NCI-H1092 (cell line): ENCODE measurements around the gene EDNRA.
"Not testable (repeated sequence)": the region's sequence is repeated elsewhere in the genome, so short reads cannot be mapped to it uniquely, and the experiment has no call there.

ENCODE experiments used
- DNase-seq: peaks from one replicate; lab custom pipeline; 2025; lab: John Stamatoyannopoulos, UW

The EDNRA gene

DNA sequence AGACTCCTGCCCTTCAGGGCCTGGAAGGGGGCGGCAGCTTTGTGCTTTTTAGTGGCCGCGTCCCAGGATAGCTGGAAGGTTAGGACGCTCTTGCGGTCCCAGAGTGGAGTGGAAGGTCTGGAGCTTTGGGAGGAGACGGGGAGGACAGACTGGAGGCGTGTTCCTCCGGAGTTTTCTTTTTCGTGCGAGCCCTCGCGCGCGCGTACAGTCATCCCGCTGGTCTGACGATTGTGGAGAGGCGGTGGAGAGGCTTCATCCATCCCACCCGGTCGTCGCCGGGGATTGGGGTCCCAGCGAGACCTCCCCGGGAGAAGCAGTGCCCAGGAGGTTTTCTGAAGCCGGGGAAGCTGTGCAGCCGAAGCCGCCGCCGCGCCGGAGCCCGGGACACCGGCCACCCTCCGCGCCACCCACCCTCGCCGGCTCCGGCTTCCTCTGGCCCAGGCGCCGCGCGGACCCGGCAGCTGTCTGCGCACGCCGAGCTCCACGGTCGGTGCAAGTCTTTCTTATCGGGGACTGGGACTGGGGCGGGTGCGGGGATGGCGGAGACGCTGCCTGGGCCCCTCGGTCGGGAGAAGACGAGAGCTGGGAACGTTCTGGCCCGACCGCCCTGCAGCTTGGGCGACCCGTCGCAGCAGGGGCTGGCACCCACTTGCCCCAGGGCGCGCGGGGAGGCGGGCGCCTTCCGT is at the start of gene EDNRA:
TSS of gene EDNRA (plus strand) at position 207 of the 686 bp plus-strand sequence. CDS start 4,585 bp downstream, outside the sequence.
- no peak for DNase-seq

DNA sequence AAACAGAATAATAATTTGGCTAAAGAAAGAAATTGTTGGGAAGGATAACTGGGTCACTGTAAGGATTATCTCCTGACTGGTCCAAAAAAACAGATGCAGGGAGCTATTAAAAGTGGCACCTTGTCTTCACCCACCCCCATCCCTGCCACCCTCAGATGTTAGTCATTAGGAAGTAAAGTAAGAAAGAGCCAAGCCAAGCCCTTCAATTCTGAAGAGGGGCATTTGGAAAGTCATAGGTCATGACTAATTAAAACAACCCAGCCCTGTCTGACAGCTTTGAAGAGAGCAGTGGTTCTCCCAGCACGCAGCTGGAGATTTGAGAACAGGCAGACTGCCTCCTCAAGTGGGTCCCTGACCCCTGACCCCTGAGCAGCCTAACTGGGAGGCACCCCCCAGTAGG is 46.5 kb upstream of the EDNRA start:
- not testable (repeated sequence) for DNase-seq

- no peak for DNase-seq
Measured at GRCh38 chr4:147440442-147440841, 40.5 kb upstream of the EDNRA start.

DNA sequence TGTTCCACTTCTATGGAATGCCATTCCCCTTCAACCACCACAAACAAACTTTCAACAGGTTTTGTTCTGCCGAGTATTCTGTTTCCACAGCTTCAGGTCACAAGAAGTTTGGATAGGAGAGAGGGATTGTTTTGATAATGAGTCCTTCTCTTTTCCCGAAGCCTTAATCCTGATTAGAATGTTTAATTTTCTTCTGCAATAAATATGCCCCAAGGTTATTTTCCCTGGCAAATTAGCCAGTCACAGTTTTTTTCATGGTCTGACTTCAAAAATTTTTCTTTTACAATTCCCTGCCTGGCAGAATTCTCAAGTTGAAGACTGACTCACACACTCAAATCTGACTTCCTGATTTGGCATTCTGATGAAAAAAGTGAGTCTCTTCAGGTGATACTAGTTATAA is 33.1 kb upstream of the EDNRA start:
- DNase-seq, result no peak

- DNase-seq, result no peak
Measured at GRCh38 chr4:147453561-147454141, 27.2 kb upstream of the EDNRA start.

GRCh38 chr4:147456706-147457105 is 24.2 kb upstream of the EDNRA start:
- no peak for DNase-seq

GRCh38 chr4:147461161-147461560 is 19.7 kb upstream of the EDNRA start:
- no peak for DNase-seq

GRCh38 chr4:147463065-147463464 is 17.8 kb upstream of the EDNRA start:
- no peak for DNase-seq

- no peak for DNase-seq
Measured at GRCh38 chr4:147465461-147465860, 15.4 kb upstream of the EDNRA start.

DNA sequence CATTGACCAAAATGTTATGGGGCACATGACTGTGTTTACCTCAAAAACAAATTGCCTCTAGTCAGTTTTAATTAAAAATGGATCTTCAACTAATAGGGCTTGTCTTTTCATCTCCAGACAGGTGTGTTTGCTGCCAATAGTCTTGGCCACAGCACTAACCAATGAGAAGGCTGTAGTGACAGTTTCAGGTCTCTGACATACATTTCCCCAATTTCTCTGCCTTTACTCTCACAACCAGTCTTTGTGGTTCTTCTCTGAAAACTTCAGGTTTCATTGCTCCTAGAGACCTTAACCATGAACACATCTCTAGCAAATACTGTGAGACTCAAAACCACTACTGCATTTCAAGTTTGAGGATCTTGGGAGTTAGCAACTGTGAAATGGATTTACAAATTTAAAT is 3.5 kb upstream of the EDNRA start:
- DNase-seq, result no peak

- DNase-seq, result no peak
Measured at GRCh38 chr4:147479376-147479775, 1.5 kb upstream of the EDNRA start.

DNA sequence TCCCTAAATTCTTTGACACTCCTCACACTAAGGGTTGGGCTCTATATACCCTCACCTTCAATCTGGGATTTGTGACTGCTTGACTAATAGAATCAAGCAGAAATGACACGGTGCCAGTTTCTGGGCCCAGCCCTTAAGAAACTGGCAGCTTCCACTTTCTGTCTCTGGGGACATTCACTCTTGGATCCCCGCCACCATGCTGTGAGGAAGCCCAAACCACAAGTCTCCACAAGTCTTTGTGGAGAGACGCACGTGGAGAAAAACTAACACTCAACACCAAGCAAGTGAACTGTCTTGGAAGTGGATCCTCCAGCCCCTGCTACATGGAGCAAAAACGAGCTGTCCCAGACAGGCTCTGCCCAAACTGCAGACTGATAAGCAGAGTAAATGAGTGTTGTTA is 1.1 kb upstream of the EDNRA start:
- DNase-seq, result no peak

DNA sequence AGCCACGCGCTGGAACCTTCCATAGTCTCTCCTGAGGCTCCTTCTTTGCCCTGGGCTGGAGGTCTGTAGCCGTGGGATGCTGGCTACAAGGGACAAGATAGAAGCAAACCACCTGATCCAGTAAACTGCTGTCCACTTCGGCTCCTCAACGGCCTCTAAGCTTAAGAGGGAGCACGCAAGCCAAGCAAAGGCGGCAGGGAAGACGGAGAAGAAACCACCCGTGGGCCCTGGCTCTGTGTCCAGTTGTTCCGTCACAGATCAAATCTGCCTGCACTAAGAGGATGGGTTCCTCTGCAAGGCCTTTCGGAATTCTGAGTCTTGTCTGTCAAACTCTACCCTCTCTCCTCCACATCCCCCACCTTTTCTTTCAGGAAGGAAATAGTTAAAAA is 401 bp upstream of the EDNRA start:
- DNase-seq, result no peak

- DNase-seq, result no peak
Measured at GRCh38 chr4:147481577-147482109, 746 bp downstream of the EDNRA start.

DNA sequence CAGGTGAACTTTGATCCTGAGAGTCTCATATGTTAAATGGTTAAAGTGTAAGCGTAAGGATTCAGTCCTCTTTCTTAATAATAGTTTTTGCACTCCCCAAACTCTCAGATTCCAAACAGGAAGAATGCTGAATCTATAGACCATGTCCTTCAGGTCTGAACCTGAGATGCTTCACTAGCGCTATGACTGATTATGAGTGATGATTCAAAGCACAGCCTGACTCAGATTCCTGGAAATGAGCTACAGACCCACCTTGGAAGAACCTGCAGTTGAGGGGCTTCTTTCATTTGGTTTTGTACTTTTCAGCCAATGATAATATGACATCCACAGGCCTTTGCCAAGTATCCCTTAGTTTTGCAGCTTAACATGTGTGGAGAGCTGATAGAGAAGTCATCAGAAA is 1.4 kb downstream of the EDNRA start:
- DNase-seq, result no peak

- no peak for DNase-seq
Measured at GRCh38 chr4:147485167-147485566, 4.3 kb downstream of the EDNRA start.

DNA sequence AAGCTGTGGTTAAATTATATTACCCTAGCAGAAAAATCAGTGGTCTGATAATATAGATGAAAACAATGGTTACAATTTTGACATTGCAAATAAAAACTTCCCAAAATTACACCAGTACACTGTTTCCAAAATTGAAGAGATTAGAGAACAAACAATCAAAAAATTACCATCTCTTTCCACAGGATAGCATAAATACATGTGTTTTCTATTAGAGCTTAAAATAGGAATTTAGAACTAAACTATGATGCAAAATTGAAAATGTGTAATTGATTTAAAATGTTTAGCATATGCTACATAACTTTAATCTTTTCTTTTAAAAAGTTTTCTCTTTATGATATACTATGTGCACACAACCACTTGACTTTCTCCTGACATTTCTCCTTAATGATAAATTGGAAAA is 6.7 kb downstream of the EDNRA start:
- no peak for DNase-seq

DNA sequence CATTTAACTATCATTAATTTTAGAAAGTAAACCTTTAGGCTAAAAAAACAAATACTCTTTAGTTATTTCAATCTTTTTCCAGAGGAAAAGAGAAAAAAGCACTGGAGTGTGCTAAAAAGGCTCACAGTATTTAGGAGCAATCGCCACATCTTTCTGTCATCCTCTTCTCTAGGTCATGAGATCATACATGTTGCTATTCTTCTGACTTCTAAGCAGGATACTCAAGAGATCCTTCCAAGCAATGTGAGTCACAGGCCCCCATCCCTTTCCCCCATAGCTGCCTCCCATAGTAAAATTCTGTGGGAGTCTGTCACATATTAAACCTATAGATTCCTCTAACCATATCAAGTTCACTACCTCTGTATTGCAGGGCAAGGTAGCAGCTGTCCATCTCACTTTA is 7.7 kb downstream of the EDNRA start:
- DNase-seq, result no peak

DNA sequence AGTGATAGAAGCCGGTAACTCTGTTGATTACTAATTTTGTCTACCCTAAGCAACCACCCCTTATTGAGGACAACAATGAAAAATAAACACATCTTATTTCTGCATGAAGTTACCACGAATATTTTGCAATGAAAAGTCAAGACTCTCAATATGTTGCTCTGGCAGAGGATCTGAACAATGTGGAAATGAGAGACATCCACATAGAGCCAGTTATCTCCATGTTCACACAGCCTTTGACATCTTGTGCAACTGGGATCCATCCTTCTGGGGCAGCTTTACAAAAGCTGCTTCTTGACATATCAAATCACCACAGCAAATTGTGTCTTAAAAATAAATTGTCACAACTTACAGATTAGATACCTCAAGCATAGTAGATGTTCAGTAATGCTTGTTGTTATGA is 10.2 kb downstream of the EDNRA start:
- no peak for DNase-seq

DNA sequence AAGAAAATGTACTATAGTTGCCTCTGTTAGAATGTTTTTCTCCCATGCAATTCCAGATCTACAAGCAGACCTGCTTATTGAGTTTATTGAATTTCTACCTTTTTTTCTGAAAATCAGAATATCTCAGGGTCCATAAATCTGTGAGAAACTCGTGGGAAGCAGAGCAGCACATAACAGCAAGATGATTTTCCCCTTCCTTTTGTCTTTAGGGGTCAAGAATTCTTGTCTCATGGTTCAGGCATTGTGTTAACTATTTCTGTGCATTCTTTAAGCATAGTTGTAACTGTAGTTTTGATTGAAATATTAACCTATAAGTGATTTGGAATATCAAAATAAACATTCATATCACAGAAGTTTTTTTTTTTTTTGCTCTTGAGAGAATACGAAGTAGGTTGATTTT is 11.4 kb downstream of the EDNRA start:
- DNase-seq, result no peak

DNA sequence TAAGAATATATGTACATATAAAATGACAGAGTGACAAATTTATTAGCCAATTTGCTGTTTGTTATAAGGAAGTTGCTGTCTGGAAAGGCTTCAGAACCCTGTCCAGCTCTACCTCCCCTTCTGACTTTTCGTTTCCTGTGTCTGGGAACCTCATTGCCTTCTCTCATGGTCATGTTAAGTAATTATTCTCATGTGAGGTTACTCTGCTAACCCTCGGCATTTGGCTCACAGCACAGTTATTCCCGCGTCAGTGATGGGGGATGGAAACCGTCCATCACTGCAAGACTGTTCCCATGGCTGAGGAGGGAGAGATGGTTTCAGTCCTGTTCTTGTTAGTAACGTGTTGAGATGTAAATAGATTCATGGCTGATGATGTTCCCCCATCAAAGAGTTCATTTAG is 11.9 kb downstream of the EDNRA start:
- no peak for DNase-seq

DNA sequence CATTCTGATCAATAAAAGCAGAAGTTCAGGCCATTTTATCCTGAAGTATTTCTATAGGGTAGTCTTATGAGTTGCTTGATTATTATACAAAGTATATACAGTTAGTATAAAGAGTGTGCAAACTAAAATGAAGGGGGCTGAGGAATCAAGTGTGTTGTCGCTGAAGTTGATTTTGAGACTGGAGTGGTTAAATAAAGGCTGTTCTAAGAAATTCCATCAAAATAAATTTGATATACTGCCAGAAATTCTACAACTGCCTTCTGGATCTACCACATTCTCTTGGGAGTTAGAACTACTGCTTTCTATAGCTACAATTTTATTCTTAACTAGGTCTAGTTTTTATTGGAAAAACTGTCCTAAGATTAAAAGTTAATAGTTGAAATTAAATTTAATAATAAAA is 12.4 kb downstream of the EDNRA start:
- no peak for DNase-seq

DNA sequence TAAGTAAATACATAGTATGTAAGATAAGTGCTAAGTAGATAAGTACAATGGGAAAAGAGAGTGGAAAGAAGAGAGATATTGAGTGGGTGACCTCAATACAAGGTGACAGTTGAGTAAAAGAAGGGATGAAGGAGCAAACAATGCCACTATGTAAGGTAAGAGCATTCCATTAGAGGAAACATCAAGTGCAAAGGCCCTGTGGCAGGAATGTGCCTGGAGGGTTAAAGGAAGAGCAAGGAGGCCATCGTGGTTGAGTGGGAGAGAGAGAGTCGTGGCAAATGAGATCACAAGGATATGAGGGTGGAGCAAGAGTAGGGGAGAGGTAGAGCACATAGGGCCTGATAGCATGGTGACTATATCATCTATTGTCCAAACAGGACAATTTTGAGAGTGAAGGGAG is 13.4 kb downstream of the EDNRA start:
- no peak for DNase-seq

DNA sequence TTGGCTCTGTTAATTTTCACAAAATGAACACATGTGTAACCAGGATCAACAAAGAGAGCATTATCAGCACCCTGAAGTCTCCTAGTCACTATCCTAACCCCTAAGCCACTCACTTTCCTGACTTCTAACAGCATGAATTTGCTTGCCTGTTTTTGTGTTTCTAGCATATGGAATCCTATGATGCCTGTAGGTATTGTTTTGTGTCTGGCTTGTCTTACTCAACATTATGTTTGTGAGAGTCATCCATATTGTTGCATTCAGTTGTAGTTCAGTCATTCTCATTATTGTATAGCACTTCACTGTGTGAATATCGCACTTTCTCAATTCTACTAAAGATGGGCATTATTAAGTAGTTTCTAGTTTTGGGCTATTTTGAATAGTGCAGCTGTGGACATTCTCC is 15.6 kb downstream of the EDNRA start:
- no peak for DNase-seq
